ENCODE measurements around the gene CHD6.

DNA sequence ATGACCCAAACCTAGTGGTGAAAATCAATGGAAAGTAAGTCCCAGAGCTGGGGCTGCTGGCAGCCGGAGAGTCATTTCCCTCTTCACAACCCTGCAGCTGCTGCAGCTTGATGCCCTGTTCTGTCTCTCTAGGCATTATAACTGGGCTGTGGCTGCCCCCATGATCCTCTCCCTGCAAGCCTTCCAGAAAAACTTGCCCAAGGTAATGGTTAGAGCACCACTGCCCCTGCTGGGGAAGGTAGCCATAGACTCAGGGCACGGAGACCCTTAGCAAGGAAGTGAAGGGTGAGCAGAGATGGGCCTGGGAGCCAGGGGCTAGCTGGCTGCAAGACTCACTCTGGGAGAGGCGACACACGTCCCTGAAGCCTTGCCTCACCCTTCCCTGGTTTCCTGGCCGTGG lies 265.5 kb downstream of the CHD6 start:
- TF ChIP-seq EZH2phosphoT487 (IDR thresholded peaks at IDR 0.05; ENCODE audit: insufficient read depth, low read depth) (no peak), EZH2 (IDR thresholded peaks at IDR 0.05; ENCODE audit: insufficient read depth, poor library complexity, severe bottlenecking) (no peak)
